Activated naive CD4-positive, alpha-beta T cell treated with anti-CD3 and anti-CD28 coated beads, Interleukin-2, amount 10 ng/mL, durations not matched to agents 5 hours and 36 hours (primary cell): ENCODE data around the gene SZRD1. TPM values are rescaled to one million over a fixed set of nuclear protein-coding genes. Genes with fewer than 3 reads are reported as not detected.

ENCODE experiments used
- total RNA-seq, 2 experiments: library from RNA; stranded (reverse); gene quantifications; one replicate each; pipeline ENCODE4 v1.2.3, GENCODE V29; 2021

SZRD1 gene, protein sequence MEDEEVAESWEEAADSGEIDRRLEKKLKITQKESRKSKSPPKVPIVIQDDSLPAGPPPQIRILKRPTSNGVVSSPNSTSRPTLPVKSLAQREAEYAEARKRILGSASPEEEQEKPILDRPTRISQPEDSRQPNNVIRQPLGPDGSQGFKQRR
- total RNA-seq = 100 to 1,000 TPM; 141 to 146 TPM

DNA sequence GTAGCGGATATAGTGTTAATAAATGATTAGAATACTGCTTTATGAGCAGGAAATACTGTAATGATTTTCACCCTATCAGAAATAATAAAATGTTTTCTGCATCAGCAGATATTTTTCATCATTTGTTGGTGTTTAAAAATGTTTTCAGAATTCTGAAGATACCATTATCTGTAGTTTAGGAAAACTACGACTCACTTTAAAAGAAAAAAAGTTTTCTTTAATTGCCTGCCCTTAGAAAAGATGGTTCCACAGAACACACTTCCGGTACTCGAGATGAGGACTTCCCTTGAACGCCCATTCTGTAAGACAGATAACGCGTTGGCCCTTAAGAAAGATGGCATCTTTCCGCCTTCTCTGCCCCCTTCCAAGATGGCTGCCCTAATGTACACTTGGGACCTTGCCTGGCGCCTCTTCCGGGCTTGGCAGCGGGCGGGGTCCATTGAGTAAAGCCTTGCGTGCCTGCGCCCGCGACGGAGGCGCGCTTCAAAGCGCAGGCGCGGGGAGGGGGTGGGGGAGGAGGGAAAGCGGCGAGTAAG lies at the start of gene SZRD1:
Gene SZRD1, plus strand, starts transcription at position 521 of the 536 bp plus-strand sequence. CDS start 16 bp downstream, outside the sequence.

DNA sequence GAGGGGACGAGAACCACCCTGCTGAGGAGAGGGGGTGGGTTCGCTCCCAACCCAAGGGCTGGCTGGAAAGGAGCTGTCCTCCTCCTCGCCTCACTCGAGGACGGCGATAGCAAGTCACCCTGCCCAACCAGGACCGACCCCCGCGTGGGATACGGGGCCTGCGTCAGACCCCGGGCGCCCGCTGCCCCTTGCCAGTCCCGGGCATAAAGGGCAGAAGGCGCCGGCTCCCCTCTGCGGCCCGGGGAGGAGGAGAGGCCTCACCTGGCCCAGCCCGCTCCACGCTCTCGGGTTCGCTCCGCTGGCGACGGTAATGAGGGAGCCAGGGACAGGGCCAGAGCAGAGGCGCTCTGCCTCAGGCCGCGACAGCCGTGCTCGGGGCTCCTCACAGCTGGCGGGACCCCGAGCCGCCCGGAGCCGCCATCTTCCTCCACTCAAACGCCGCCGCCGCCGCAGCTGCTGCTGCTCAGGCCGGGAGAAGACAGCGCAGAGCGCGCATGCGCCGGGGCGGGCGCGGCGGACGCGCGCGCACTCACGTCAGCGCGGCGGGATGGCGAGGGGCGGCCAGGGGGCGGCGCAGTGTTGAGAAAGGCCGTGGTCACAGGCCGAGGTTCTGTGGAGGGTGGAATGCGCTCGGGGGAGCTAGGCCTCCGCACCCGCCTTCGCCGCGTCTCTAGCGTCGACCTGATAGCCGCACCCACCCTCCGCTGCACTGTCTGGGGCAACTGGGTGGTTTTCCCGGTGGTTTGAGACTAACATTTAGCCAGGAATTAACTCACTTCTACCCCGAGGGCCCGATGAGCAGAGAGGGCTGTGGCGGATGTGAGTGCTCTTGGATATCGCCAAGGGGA lies 14.8 kb upstream of the SZRD1 start, which contains the start of gene FBXO42:
Gene FBXO42, minus strand, starts transcription at position 487 of the 848 bp plus-strand sequence. CDS start 37,062 bp downstream, outside the sequence.

DNA sequence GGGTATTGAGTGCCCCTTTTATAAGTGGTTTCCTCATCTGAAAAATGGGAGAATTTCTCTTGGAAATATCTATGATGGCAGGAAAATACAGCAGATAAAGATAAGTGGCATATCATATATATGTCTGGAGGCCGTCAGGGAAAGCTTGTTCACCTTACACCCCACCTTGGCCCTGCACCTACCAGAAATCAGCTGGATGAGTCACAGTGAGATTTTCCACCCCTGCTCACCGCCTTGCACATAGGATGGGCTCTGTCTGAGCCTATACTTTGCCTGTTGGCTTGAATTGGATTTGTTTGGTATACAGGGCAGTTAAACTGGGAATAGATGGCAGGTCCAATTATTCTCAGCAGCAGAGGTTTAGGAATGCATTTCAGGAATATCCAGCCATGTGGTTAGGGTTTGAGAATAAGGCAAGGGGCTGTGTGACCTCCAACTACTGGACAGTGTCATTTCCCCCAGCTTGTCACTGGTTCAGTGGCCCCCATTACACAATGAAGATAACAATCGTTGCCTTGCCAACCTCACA lies 70.0 kb downstream of the SZRD1 start, which contains the start of gene SPATA21:
Gene SPATA21, minus strand, starts transcription at position 479 of the 529 bp plus-strand sequence. CDS start 6,053 bp downstream, outside the sequence.

GRCh38 chr1:16440470-16441281 lies 73.6 kb downstream of the SZRD1 start, which contains the start of gene NECAP2:
Gene NECAP2, plus strand, starts transcription at chr1:16440724. Its CDS starts 38 bp downstream, at chr1:16440762.

Other genes with a start within 250 kb of the SZRD1 start
- gene EPHA2, start 211.2 kb upstream of the SZRD1 start, total RNA-seq = not detected
- gene ARHGEF19, start 154.6 kb upstream of the SZRD1 start, total RNA-seq = 1 to 10 TPM; 8.5 to 8.9 TPM
- 1 to 10 TPM; 6.7 to 7.7 TPM for gene CPLANE2, start 130.1 kb upstream of the SZRD1 start, total RNA-seq
- gene FBXO42, start 14.8 kb upstream of the SZRD1 start, total RNA-seq = 10 to 100 TPM; 17.4 to 20.0 TPM
- not detected for gene SPATA21, start 70.2 kb downstream of the SZRD1 start, total RNA-seq
- 100 to 1,000 TPM; 135 to 144 TPM for gene NECAP2, start 73.5 kb downstream of the SZRD1 start, total RNA-seq
- 1,000 to 10,000 TPM; 1,658 to 2,872 TPM for gene RNU1-1, start 147.0 kb downstream of the SZRD1 start, total RNA-seq
- 1 to 10 TPM; 2.6 to 2.9 TPM for gene NBPF1, start 246.3 kb downstream of the SZRD1 start, total RNA-seq